GM12873 (cell line): ENCODE data around the gene KATNIP.

ENCODE experiments used
- CTCF ChIP-seq: IDR thresholded peaks from 2 replicates; pipeline ENCODE4 v1.5.1; 2012; ENCODE audit warnings: low read depth, mild to moderate bottlenecking, moderate library complexity, low read length, control low read depth; ENCODE audit not compliant: insufficient read depth; ENCODE audit errors: missing control alignments

KATNIP gene

GRCh38 chr16:27549746-27550581 is at the start of gene KATNIP, which contains the start of gene GTF3C1:
Gene KATNIP, plus strand, starts transcription at chr16:27550144. Its CDS starts 27 bp downstream, at chr16:27550171.
Gene GTF3C1, minus strand, starts transcription at chr16:27549913. Its CDS starts 23 bp downstream, at chr16:27549890.
- TF ChIP-seq CTCF: no peak

GRCh38 chr16:27500801-27501200 is 49.1 kb upstream of the KATNIP start:
- no peak for TF ChIP-seq CTCF

- TF ChIP-seq CTCF: no peak
These were observed 46.3 kb upstream of the KATNIP start for GRCh38 chr16:27503662-27504061.

- no peak for TF ChIP-seq CTCF
These were observed 44.4 kb upstream of the KATNIP start for GRCh38 chr16:27505297-27506236.

GRCh38 chr16:27506771-27507170 is 43.2 kb upstream of the KATNIP start:
- no peak for TF ChIP-seq CTCF

- no peak for TF ChIP-seq CTCF
These were observed 41.5 kb upstream of the KATNIP start for GRCh38 chr16:27508476-27508875.
